ENCODE results near the gene TBC1D16.

- TF ChIP-seq POLR2AphosphoS5 (IDR thresholded peaks at IDR 0.05; ENCODE audit: borderline replicate concordance, low read depth, low read length) (no peak), EZH2 (IDR thresholded peaks at IDR 0.05) (no peak)
These were observed 127.8 kb downstream of the TBC1D16 start for GRCh38 chr17:79907850-79908249.

Data from SK-N-MC (cell line).